ENCODE results near the gene PROB1. TPM values are rescaled to one million over a fixed set of nuclear protein-coding genes. Genes with fewer than 3 reads are reported as not detected.

PROB1 gene
- total and polyA plus RNA-seq, 2 of the 13 experiments (the other 11 are each of a cell fraction or from before 2014, with no cell fraction given), result 0.69 to 1.1 TPM

DNA sequence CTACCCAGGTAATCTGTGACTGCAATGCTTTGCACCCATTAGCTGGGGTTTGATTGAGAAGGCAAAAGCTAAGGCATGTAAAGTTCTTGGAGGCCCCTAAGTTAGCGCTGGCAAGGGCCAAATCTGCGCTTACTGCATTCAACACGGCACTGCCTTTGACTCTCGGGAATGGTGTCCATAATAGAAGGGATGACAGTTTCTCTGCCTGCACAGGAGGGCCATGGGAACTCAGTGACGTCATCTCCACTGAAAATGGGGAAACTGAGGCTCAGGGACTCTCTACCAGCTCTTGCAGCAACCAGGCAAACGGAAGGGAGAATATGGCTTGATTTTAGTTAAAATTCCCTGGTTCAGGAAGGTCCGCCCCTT lies 8.5 kb upstream of the PROB1 start (continued):
- TF ChIP-seq, protein P1, sequence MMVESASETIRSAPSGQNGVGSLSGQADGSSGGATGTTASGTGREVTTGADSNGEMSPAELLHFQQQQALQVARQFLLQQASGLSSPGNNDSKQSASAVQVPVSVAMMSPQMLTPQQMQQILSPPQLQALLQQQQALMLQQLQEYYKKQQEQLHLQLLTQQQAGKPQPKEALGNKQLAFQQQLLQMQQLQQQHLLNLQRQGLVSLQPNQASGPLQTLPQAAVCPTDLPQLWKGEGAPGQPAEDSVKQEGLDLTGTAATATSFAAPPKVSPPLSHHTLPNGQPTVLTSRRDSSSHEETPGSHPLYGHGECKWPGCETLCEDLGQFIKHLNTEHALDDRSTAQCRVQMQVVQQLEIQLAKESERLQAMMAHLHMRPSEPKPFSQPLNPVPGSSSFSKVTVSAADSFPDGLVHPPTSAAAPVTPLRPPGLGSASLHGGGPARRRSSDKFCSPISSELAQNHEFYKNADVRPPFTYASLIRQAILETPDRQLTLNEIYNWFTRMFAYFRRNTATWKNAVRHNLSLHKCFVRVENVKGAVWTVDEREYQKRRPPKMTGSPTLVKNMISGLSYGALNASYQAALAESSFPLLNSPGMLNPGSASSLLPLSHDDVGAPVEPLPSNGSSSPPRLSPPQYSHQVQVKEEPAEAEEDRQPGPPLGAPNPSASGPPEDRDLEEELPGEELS (CRISPR knock-in tag; IDR thresholded peaks at IDR 0.05), result 0 out of 2 replicates have a peak, but pooled peaks have one; percentile 2
- TF ChIP-seq, protein P2, sequence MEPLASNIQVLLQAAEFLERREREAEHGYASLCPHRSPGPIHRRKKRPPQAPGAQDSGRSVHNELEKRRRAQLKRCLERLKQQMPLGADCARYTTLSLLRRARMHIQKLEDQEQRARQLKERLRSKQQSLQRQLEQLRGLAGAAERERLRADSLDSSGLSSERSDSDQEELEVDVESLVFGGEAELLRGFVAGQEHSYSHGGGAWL (CRISPR knock-in tag; IDR thresholded peaks at IDR 0.05), result no peak
- TF ChIP-seq HCFC1 (IDR thresholded peaks at IDR 0.05; ENCODE audit: low read depth, low read length), result no peak
- TF ChIP-seq, protein P3, sequence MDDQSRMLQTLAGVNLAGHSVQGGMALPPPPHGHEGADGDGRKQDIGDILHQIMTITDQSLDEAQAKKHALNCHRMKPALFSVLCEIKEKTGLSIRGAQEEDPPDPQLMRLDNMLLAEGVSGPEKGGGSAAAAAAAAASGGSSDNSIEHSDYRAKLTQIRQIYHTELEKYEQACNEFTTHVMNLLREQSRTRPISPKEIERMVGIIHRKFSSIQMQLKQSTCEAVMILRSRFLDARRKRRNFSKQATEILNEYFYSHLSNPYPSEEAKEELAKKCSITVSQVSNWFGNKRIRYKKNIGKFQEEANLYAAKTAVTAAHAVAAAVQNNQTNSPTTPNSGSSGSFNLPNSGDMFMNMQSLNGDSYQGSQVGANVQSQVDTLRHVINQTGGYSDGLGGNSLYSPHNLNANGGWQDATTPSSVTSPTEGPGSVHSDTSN (CRISPR knock-in tag; IDR thresholded peaks at IDR 0.05; ENCODE audit: borderline replicate concordance), result no peak
- no peak for TF ChIP-seq STAG1 (CRISPR knock-in tag; IDR thresholded peaks at IDR 0.05)
- TF ChIP-seq, protein P4, sequence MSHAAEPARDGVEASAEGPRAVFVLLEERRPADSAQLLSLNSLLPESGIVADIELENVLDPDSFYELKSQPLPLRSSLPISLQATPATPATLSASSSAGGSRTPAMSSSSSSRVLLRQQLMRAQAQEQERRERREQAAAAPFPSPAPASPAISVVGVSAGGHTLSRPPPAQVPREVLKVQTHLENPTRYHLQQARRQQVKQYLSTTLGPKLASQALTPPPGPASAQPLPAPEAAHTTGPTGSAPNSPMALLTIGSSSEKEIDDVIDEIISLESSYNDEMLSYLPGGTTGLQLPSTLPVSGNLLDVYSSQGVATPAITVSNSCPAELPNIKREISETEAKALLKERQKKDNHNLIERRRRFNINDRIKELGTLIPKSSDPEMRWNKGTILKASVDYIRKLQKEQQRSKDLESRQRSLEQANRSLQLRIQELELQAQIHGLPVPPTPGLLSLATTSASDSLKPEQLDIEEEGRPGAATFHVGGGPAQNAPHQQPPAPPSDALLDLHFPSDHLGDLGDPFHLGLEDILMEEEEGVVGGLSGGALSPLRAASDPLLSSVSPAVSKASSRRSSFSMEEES (CRISPR knock-in tag; IDR thresholded peaks at IDR 0.05), result no peak
- no peak for TF ChIP-seq MXD4 (CRISPR knock-in tag; IDR thresholded peaks at IDR 0.05)
- peak; percentile 97 for TF ChIP-seq CREB1 (IDR thresholded peaks at IDR 0.05)
- TF ChIP-seq CREB1 (CRISPR knock-in tag; IDR thresholded peaks at IDR 0.05), result no peak
- TF ChIP-seq ZSCAN29 (CRISPR knock-in tag; conservative IDR thresholded peaks at IDR 0.05), result no peak
- TF ChIP-seq ZNF7 (CRISPR knock-in tag; IDR thresholded peaks at IDR 0.05), result no peak
- no peak for TF ChIP-seq SMAD1 (CRISPR knock-in tag; IDR thresholded peaks at IDR 0.05; ENCODE audit: borderline replicate concordance, low read depth)
- peak; percentile 26; the same call in 1 of the 2 replicates for TF ChIP-seq AKAP8 (CRISPR knock-in tag; IDR thresholded peaks at IDR 0.05)
- TF ChIP-seq, protein P5, sequence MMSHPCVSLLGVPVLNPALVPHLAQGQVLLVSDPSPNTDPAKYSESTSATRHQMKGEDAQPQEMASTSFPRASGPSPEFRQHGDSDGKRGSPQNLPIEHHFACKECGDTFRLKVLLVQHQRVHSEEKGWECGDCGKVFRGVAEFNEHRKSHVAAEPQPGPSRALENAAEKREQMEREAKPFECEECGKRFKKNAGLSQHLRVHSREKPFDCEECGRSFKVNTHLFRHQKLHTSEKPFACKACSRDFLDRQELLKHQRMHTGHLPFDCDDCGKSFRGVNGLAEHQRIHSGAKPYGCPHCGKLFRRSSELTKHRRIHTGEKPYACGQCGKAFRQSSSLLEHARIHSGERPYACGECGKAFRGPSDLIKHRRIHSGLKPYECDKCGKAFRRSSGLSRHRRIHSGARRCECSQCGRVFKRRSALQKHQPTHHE (CRISPR knock-in tag; IDR thresholded peaks at IDR 0.05; ENCODE audit: borderline replicate concordance), result no peak
- TF ChIP-seq, protein P6, sequence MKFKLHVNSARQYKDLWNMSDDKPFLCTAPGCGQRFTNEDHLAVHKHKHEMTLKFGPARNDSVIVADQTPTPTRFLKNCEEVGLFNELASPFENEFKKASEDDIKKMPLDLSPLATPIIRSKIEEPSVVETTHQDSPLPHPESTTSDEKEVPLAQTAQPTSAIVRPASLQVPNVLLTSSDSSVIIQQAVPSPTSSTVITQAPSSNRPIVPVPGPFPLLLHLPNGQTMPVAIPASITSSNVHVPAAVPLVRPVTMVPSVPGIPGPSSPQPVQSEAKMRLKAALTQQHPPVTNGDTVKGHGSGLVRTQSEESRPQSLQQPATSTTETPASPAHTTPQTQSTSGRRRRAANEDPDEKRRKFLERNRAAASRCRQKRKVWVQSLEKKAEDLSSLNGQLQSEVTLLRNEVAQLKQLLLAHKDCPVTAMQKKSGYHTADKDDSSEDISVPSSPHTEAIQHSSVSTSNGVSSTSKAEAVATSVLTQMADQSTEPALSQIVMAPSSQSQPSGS (CRISPR knock-in tag; IDR thresholded peaks at IDR 0.05), result no peak
- TF ChIP-seq, protein P7, sequence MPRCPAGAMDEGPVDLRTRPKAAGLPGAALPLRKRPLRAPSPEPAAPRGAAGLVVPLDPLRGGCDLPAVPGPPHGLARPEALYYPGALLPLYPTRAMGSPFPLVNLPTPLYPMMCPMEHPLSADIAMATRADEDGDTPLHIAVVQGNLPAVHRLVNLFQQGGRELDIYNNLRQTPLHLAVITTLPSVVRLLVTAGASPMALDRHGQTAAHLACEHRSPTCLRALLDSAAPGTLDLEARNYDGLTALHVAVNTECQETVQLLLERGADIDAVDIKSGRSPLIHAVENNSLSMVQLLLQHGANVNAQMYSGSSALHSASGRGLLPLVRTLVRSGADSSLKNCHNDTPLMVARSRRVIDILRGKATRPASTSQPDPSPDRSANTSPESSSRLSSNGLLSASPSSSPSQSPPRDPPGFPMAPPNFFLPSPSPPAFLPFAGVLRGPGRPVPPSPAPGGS (CRISPR knock-in tag; IDR thresholded peaks at IDR 0.05), result no peak
- TF ChIP-seq, protein P8, sequence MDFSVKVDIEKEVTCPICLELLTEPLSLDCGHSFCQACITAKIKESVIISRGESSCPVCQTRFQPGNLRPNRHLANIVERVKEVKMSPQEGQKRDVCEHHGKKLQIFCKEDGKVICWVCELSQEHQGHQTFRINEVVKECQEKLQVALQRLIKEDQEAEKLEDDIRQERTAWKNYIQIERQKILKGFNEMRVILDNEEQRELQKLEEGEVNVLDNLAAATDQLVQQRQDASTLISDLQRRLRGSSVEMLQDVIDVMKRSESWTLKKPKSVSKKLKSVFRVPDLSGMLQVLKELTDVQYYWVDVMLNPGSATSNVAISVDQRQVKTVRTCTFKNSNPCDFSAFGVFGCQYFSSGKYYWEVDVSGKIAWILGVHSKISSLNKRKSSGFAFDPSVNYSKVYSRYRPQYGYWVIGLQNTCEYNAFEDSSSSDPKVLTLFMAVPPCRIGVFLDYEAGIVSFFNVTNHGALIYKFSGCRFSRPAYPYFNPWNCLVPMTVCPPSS (IDR thresholded peaks at IDR 0.05), result no peak
- 0 out of 2 replicates have a peak, but pooled peaks have one; percentile 36 for TF ChIP-seq ZNF589 (CRISPR knock-in tag; conservative IDR thresholded peaks at IDR 0.05)
